Fibroblast of villous mesenchyme (primary cell): ENCODE results near the gene GPR137B. TPM values are rescaled to one million over a fixed set of nuclear protein-coding genes. Genes with fewer than 3 reads are reported as not detected.

Experiments
- DNase-seq: peaks from one replicate; pipeline ENCODE4 v3.0.0-alpha.2; 2010; ENCODE audit warnings: low read depth
- H3K4me3 ChIP-seq: 2 replicates; pipeline ENCODE4 v1.5.1; 2011; ENCODE audit warnings: low read depth, mild to moderate bottlenecking, low read length
- total RNA-seq: library from RNA; depleted of rRNA; stranded (reverse); fragments of >200 nt; gene quantifications from 2 replicates; pipeline ENCODE4 v1.2.3, GENCODE V29; 2012
- TF ChIP-seq, protein P1 (sequence below): IDR thresholded peaks from 2 replicates; pipeline ENCODE4 v1.5.1; 2012; ENCODE audit warnings: low read depth, mild to moderate bottlenecking, low read length; ENCODE audit not compliant: insufficient read depth

Gene GPR137B
- total RNA-seq, 1 donor: 13.0 TPM

DNA sequence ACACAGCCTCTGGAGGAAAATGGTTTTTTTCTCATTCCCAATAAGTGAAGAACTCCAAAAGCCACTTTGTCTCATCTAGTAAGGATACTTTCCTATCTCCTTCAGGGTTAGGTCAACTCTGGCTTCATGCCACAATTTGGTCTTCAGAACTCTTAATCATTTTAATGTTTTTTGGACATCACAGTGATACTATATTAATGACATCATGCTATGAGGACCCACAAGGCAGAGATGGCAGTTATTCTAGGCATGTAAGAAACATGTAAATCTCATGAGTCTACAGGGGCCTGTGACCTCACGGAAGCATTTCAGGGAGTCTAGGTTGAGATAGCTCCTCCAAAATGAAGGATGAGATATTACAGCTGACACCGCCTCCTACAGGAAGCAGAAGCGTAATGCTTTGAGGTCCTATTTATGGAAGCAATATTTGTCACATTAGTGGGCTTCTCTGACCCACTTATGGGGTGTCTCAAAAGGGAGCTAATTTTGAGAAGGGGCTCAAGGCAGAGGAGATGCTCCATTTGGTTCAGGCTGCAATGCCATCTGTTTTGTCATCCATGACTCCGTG, 5.0 kb upstream of the GPR137B start:
- TF ChIP-seq, protein P1, sequence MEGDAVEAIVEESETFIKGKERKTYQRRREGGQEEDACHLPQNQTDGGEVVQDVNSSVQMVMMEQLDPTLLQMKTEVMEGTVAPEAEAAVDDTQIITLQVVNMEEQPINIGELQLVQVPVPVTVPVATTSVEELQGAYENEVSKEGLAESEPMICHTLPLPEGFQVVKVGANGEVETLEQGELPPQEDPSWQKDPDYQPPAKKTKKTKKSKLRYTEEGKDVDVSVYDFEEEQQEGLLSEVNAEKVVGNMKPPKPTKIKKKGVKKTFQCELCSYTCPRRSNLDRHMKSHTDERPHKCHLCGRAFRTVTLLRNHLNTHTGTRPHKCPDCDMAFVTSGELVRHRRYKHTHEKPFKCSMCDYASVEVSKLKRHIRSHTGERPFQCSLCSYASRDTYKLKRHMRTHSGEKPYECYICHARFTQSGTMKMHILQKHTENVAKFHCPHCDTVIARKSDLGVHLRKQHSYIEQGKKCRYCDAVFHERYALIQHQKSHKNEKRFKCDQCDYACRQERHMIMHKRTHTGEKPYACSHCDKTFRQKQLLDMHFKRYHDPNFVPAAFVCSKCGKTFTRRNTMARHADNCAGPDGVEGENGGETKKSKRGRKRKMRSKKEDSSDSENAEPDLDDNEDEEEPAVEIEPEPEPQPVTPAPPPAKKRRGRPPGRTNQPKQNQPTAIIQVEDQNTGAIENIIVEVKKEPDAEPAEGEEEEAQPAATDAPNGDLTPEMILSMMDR: no peak
- no peak overlapping the region for H3K4me3 ChIP-seq
- no peak for DNase-seq

DNA sequence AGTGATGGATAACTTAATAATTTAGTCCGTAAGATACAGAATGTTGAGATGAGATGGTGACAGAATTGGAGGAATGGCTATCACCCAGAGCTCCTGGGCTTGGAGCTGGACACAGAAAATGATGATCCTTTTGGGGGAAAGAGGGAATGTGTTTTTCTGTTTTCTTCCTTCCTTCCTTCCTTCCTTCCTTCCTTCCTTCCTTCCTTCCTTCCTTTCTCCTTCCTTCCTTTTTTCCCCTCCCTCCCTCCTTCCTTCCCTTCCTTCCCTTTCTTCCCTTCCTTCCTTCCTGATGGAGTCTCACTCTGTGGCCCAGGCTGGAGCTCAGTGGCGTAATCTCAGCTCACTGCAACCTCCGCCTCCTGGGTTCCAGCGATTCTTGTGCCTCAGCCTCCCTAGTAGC, 2.8 kb upstream of the GPR137B start:
- TF ChIP-seq, protein P1: no peak
- no peak for DNase-seq

DNA sequence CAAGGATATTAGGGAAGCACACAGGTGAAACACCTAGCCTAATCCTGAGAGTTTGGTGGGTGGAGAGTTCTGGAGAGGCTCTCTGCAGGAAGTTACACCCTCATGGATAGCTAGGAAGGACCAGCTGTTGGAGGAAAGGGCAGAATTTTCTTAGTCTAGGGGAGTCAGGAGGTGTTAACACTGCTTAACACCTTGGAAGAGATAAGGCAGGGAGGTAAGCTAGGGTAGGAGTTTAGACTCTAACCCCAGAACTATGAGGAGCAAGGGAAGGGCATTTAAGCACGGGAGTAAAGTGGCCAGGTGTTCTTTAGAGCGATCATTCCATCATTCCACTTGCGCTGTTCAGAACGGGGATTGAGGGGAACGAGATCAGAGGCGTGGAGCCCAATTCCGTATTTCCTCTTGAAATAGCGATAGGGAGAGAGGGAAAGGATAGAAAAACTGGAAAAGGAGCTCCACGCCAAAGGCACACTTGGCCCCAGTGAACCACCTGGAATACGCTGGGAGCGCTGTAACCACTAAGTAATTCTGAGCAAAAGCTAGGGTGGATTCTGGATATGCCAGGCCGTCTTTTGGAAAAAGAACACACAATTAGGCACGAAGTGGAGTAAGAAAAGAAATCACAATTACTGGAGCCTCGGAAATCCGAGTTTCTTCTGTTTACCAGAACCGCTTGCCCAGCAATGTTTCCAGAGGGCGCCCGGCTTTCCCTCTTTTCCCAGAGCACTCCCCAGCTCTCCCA, 1.5 kb upstream of the GPR137B start:
- TF ChIP-seq, protein P1: no peak
- H3K4me3 ChIP-seq: peak overlapping the region; percentile 75
- DNase-seq: no peak

More for the DNA sequence above, 2.8 kb upstream of the GPR137B start:
- H3K4me3 ChIP-seq: no peak overlapping the region

DNA sequence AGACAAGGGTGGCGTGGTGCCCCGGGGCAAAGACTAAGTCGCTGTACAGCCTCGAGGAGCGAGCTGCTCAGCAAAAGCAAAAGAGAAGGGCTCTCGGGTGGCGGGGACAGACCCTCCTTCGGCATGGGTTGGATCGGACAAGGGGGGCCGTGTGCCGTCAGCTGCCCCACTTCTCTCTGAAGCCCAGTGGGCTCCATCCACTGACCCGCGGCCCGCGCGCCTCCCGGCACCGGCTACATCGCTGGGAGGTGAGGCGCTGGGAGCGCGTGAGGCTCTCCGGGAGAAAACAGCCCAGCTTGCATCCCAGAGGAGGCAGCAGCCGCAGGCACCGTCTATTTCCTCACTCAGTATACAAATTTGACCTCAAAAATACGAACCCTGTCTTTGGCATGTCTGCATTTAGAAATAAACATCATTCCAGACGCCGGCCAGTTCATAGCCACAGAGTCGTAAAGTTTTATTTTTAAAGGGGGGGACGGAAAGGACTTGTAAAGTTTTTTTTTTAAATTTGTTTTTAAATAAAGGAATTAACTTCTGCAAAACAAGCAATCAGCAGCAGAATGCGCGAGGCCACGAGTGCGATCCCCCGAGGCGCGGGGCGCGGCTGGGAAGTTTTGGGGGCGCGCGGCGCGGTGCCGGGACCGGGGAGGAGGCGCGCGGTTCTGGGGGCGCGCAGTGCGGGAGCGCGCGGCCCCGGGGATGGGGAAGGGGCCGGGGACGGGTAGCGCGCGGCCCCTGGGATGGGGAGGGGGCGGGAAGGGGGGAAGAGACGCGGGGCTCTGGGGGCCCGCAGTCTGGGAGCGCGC, 689 bp upstream of the GPR137B start:
- TF ChIP-seq, protein P1: no peak
- peak; percentile 94 for DNase-seq
- H3K4me3 ChIP-seq: peak overlapping the region; percentile 75

DNA sequence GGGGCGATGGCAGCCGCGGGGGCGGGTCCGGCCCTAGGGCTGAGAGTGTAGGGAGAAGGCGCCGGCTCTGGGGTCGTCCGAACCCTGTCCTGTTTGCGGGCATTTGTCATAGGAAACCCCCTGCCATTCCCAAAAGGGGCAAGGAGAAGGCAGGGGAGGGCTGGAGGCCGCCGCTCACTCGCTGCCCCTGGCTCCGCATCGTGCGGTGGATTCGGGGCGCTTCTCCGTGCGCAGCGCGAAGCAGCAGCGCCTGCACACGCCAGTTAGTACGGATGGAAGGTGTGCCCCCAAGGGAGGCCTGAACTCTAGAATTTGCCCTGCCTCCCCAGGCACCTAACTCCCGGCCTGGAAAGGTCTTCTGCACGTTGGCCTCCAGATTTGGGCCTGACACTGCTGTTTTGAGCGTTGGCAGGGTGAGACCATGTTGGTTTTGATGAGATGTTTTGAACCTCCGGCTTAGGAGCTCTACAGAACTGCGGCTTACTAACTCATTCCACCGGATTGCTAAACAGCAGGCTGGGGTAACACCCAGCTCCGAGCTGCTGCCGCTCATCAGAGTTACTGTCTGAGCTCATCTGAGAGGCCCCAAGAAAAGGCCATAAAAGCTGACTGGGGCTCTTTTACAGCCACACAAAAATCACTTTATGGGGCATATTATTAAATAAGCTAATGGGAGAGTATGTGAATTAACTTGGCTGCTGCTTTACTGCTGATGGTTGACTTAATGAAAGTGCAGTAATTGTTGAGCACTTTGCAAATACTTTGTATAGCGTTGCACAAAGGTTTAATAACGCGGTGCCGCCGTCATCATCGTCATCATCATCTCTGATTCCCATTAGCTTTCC, 987 bp downstream of the GPR137B start:
- peak overlapping the region; percentile 75 for H3K4me3 ChIP-seq
- peak; percentile 87 for DNase-seq
- TF ChIP-seq, protein P1: no peak

DNA sequence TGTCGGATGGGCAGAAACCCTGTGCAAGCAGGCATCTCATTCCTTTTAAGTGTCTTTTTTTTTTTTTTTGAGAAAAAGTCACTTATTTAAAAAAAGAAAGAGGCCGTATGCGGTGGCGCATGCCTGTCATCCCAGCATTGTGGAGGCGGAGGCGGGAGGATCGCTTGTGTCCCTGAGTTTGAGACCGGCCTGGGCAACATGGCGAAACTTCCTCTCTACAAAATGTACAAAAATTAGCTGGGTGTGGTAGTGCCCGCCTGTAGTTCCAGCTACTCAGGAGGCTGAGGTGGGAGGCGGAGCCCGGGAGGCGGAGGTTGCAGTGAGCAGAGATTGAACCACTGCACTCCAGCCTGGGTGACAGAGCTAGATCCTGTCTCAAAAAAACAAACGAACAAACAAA, 1.7 kb downstream of the GPR137B start:
- TF ChIP-seq, protein P1: no peak
- peak overlapping the region; percentile 75 for H3K4me3 ChIP-seq
- no peak for DNase-seq
